Measurements from ENCODE around the gene GADD45A. TPM values are rescaled to one million over a fixed set of nuclear protein-coding genes. Genes with fewer than 3 reads are reported as not detected.

The GADD45A gene
- total and polyA plus RNA-seq, 9 of the 15 experiments (the other 6 are each of a cell fraction or from before 2014, with no cell fraction given): 21.3 to 156 (median 62.1) TPM

GRCh38 chr1:67686267-67687197, 1.5 kb downstream of the GADD45A start (continued):
- TF ChIP-seq BRF1 (IDR thresholded peaks at IDR 0.05; ENCODE audit: borderline replicate concordance, extremely low read depth, insufficient read length): no peak
- TF ChIP-seq ZNF780A (CRISPR knock-in tag; IDR thresholded peaks at IDR 0.05): no peak
- TF ChIP-seq ZHX1 (conservative IDR thresholded peaks at IDR 0.05; ENCODE audit: low read length): no peak
- TF ChIP-seq CHD1 (IDR thresholded peaks at IDR 0.05; ENCODE audit: low read length): peak; percentile 86
- TF ChIP-seq ZNF280B (CRISPR knock-in tag; IDR thresholded peaks at IDR 0.05): no peak
- no peak for TF ChIP-seq CREB5 (CRISPR knock-in tag; IDR thresholded peaks at IDR 0.05)
- no peak for TF ChIP-seq MBD1 (CRISPR knock-in tag; IDR thresholded peaks at IDR 0.05)
- TF ChIP-seq HDGF (IDR thresholded peaks at IDR 0.05): no peak
- TF ChIP-seq MAZ (CRISPR knock-in tag; conservative IDR thresholded peaks at IDR 0.05 in 1 of 2, IDR thresholded peaks at IDR 0.05 in 1 of 2): peak; percentile 30 to 79; a peak in 3 of 4 replicates
- TF ChIP-seq ZNF224 (CRISPR knock-in tag; IDR thresholded peaks at IDR 0.05): no peak
- TF ChIP-seq NELFE (IDR thresholded peaks at IDR 0.05; ENCODE audit: insufficient read depth, insufficient read length): no peak
- TF ChIP-seq GABPB2 (CRISPR knock-in tag; conservative IDR thresholded peaks at IDR 0.05): no peak
